A549 (cell line): ENCODE data around the gene MAGED2. TPM values are rescaled to one million over a fixed set of nuclear protein-coding genes. Genes with fewer than 3 reads are reported as not detected.

Experiments
- ATAC-seq, 2 experiments: fragments of 200-7000 bp in 1 of 2; fragments of >200 bp in 1 of 2; cut with Nextera tagmentation in 1 of 2; cut with Tn5 transposase in 1 of 2; 3 replicates each; pipeline versions ENCODE4 v1.8.0 to v1.9.1; 2018 to 2020; ENCODE audit warnings: mild to moderate bottlenecking in 1 of 2, moderate library complexity in 1 of 2
- CTCF ChIA-PET: fragments of 300-600 bp; sonication (Branson Sonifier 250); formaldehyde crosslinking; extraction: SDS; loops from one replicate; lab custom pipeline; 2021; ENCODE audit warnings: antibody characterized with exemption, inconsistent platforms; lab: Yijun Ruan, JAX
- POLR2A ChIA-PET: fragments of 350-600 bp; formaldehyde crosslinking; extraction: SDS; loops from one replicate; lab custom pipeline; 2021; ENCODE audit warnings: antibody characterized with exemption, inconsistent platforms; lab: Yijun Ruan, JAX
- DNase-seq, 2 experiments: peaks; one replicate each; pipeline versions ENCODE4 v3.0.0 to v3.0.0-alpha.2; 2011 to 2016; ENCODE audit warnings: low read depth in 1 of 2, low spot score in 1 of 2
- FAIRE-seq: peaks from 2 replicates; lab custom pipeline; 2011; peaks lifted over from hg19 to GRCh38; lab: Jason Lieb, UNC
- H3K27ac ChIP-seq, 2 experiments: fragments of >200 bp; sonication (Bioruptor Twin); formaldehyde crosslinking; 3 replicates each; pipeline ENCODE4 v1.5.1; 2016 to 2017
- H3K4me1 ChIP-seq: fragments of >200 bp; sonication (Bioruptor Twin); formaldehyde crosslinking; 3 replicates; pipeline ENCODE4 v1.6.1; 2016
- H3K4me2 ChIP-seq: fragments of >200 bp; sonication (Bioruptor Twin); formaldehyde crosslinking; 3 replicates; pipeline ENCODE4 v1.6.1; 2016
- H3K4me3 ChIP-seq: fragments of >200 bp; sonication (Bioruptor Twin); formaldehyde crosslinking; 3 replicates; pipeline ENCODE4 v1.5.1; 2016
- H3K9me3 ChIP-seq: fragments of >200 bp; sonication (Bioruptor Twin); formaldehyde crosslinking; 3 replicates; pipeline ENCODE4 v1.6.1; 2016
- BHLHE40 ChIP-seq: IDR thresholded peaks from 2 replicates; pipeline ENCODE4 v1.6.1; 2012; ENCODE audit warnings: low read depth, low read length, inconsistent platforms
- CBX2 ChIP-seq: fragments of 200-600 bp; sonication (generic); IDR thresholded peaks from 2 replicates; pipeline ENCODE4 v1.6.1; 2016; ENCODE audit warnings: low read depth, mild to moderate bottlenecking, borderline replicate concordance
- CEBPB ChIP-seq, 2 experiments: fragments of >200 bp in 1 of 2; sonication (Bioruptor Twin) in 1 of 2; formaldehyde crosslinking in 1 of 2; IDR thresholded peaks; 2 replicates each; pipeline ENCODE4 v1.6.1; 2012 to 2016
- CHD2 ChIP-seq: fragments of 150-350 bp; IDR thresholded peaks from 2 replicates; pipeline ENCODE4 v1.6.1; 2014; ENCODE audit warnings: low read length; ENCODE audit not compliant: partially characterized antibody
- EHF ChIP-seq: fragments of 250-450 bp; sonication (Bioruptor Pico); IDR thresholded peaks from 2 replicates; pipeline ENCODE4 v1.5.0; 2020; ENCODE audit warnings: mild to moderate bottlenecking
- EHMT2 ChIP-seq: fragments of 200-600 bp; sonication (generic); IDR thresholded peaks from 2 replicates; pipeline ENCODE4 v1.6.1; 2016; ENCODE audit warnings: antibody characterized with exemption, low read depth, mild to moderate bottlenecking, moderate library complexity
- EP300 ChIP-seq, 2 experiments: fragments of >200 bp; sonication (Bioruptor Twin); formaldehyde crosslinking; IDR thresholded peaks; 2 replicates in 1 of 2; 3 replicates in 1 of 2; pipeline ENCODE4 v1.6.1; 2016 to 2017
- GATA3 ChIP-seq: IDR thresholded peaks from 2 replicates; pipeline ENCODE4 v1.6.1; 2012; ENCODE audit warnings: borderline replicate concordance
- HEYL ChIP-seq: fragments of 250-450 bp; sonication (Bioruptor Pico); IDR thresholded peaks from 2 replicates; pipeline ENCODE4 v1.8.0; 2021; ENCODE audit warnings: mild to moderate bottlenecking, moderate library complexity
- HOXB13 ChIP-seq: fragments of 250-450 bp; sonication (Bioruptor Pico); IDR thresholded peaks from 2 replicates; pipeline ENCODE4 v1.5.0; 2020; ENCODE audit warnings: low read depth, mild to moderate bottlenecking, moderate library complexity
- HOXB5 ChIP-seq: fragments of 250-450 bp; sonication (Bioruptor Pico); IDR thresholded peaks from 2 replicates; pipeline ENCODE4 v1.5.0; 2020; ENCODE audit warnings: mild to moderate bottlenecking, moderate library complexity
- KDM1A ChIP-seq: fragments of 200-600 bp; sonication (generic); IDR thresholded peaks from 2 replicates; pipeline ENCODE4 v1.6.1; 2016; ENCODE audit warnings: low read depth, mild to moderate bottlenecking
- KDM5A ChIP-seq: fragments of 200-600 bp; sonication (generic); IDR thresholded peaks from 2 replicates; pipeline ENCODE4 v1.6.1; 2016; ENCODE audit warnings: antibody characterized with exemption, mild to moderate bottlenecking
- MAFK ChIP-seq: fragments of 450-650 bp; IDR thresholded peaks from 2 replicates; pipeline ENCODE4 v1.6.1; 2014; ENCODE audit not compliant: partially characterized antibody
- NPAS2 ChIP-seq: fragments of 250-450 bp; sonication (Bioruptor Pico); IDR thresholded peaks from 2 replicates; pipeline ENCODE4 v1.8.0; 2022; ENCODE audit warnings: mild to moderate bottlenecking, moderate library complexity, borderline replicate concordance
- POLR2A ChIP-seq: IDR thresholded peaks from 2 replicates; pipeline ENCODE4 v1.6.1; 2012; ENCODE audit warnings: mild to moderate bottlenecking, low read length
- POLR2AphosphoS2 ChIP-seq: conservative IDR thresholded peaks from 2 replicates; pipeline ENCODE4 v1.6.1; 2012; ENCODE audit warnings: low read length, improper control_type of control experiment, inconsistent platforms
- RAD21 ChIP-seq, 2 experiments: fragments of >200 bp in 1 of 2; sonication (Bioruptor Twin) in 1 of 2; formaldehyde crosslinking in 1 of 2; IDR thresholded peaks in 1 of 2; conservative IDR thresholded peaks in 1 of 2; 2 replicates in 1 of 2; 3 replicates in 1 of 2; pipeline ENCODE4 v1.6.1; 2012 to 2018; ENCODE audit warnings: inconsistent platforms in 1 of 2
- RCOR1 ChIP-seq: fragments of 150-350 bp; IDR thresholded peaks from 2 replicates; pipeline ENCODE4 v1.6.1; 2014; ENCODE audit warnings: antibody characterized with exemption, low read length, low read depth
- RNF2 ChIP-seq: fragments of 200-600 bp; sonication (generic); IDR thresholded peaks from 2 replicates; pipeline ENCODE4 v1.6.1; 2016; ENCODE audit warnings: low read depth, mild to moderate bottlenecking, antibody characterized with exemption, moderate library complexity, borderline replicate concordance
- SREBF2 ChIP-seq: fragments of 450-650 bp; IDR thresholded peaks from 2 replicates; pipeline ENCODE4 v1.6.1; 2014; ENCODE audit warnings: mild to moderate bottlenecking, moderate library complexity
- TP53 ChIP-seq: fragments of 250-450 bp; sonication (Bioruptor Pico); IDR thresholded peaks from 2 replicates; pipeline ENCODE4 v1.5.0; 2021; ENCODE audit warnings: mild to moderate bottlenecking, moderate library complexity
- ZNF302 ChIP-seq: fragments of 250-450 bp; sonication (Bioruptor Pico); IDR thresholded peaks from 2 replicates; pipeline ENCODE4 v1.9.0; 2021; ENCODE audit warnings: inconsistent platforms, mild to moderate bottlenecking, moderate library complexity
- WGBS: methylation state at CpG from one replicate; pipeline ENCODE4 v1.1.6; 2017; ENCODE audit errors: missing lambda C conversion rate; 5-methylcytosine and 5-hydroxymethylcytosine counted together
- polyA plus RNA-seq, 4 experiments: library from polyadenylated mRNA; depleted of rRNA in 3 of 4; stranded (reverse); fragments of >200 nt; fragmentation: RNase III in 1 of 4; extraction: RNeasy Plus Mini Kit Qiagen cat#74134 plus additional on column Dnase treatment in 1 of 4; gene quantifications; 2 replicates in 3 of 4; 3 replicates in 1 of 4; pipeline ENCODE4 v1.2.3, GENCODE V29; 2011 to 2017
- TF ChIP-seq, protein P1 (sequence below): fragments of 250-450 bp; sonication (Bioruptor Pico); IDR thresholded peaks from 2 replicates; pipeline ENCODE4 v1.5.0; 2021; ENCODE audit warnings: mild to moderate bottlenecking, moderate library complexity, borderline replicate concordance
- TF ChIP-seq, protein P2 (sequence below): IDR thresholded peaks from 2 replicates; pipeline ENCODE4 v1.6.1; 2012; ENCODE audit warnings: low read depth, borderline replicate concordance
- TF ChIP-seq, protein P3 (sequence below): fragments of >200 bp; sonication (Bioruptor Twin); formaldehyde crosslinking; IDR thresholded peaks from 2 replicates; pipeline ENCODE4 v1.6.1; 2016

MAGED2 gene
- polyA plus RNA-seq, 2 of the 4 experiments (the other 2 are of a cell fraction): 79.9 to 109 TPM

DNA sequence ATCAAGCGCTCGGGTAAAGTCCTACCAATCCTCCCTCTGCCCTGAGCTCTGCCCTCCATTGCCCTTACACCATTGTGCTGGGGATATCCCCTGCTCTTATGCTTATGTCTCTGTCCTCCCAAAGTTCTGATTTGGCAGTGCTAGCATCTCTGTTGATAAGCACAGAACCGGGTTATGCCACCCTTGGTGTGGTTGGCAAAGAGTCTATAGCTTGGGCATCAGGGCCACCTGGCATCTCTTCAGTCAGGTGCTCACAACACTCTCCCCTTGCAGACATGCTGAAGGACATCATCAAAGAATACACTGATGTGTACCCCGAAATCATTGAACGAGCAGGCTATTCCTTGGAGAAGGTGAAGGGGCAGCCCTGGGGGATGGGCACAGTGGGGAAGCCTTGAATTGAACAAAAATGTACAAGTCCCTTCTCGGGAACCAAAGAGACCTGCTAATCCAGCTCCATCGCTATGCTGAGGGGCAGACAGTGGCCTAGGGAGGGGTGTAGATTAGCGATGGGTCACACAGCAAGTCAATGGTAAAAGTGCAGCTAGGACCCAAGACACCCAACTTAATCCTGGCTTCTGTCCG, 3.8 kb downstream of the MAGED2 start:
- no peak overlapping the region for H3K4me3 ChIP-seq
- POLR2A ChIA-PET: no interaction called here
- ATAC-seq (no peak), DNase-seq (no peak), FAIRE-seq (no peak)
- H3K4me2 ChIP-seq: no peak overlapping the region
- CTCF ChIA-PET: interaction anchor here (3.8 kb wide), 1 partner anchor 171 kb away, joined by 11 read pairs; no protein-coding TSS in a partner anchor
- H3K27ac ChIP-seq: no peak overlapping the region
- TF ChIP-seq EHF (CRISPR knock-in tag) (no peak), KDM1A (no peak), KDM5A (no peak), HEYL (no peak)
- no peaks in the 10 kb centered on the region for H3K9me3 ChIP-seq
- peaks cover 9% of the 10 kb centered on the region; the same call in 2 of the 3 replicates for H3K4me1 ChIP-seq
- 87% methylated on average over 8 of the region's 9 CpGs for WGBS

DNA sequence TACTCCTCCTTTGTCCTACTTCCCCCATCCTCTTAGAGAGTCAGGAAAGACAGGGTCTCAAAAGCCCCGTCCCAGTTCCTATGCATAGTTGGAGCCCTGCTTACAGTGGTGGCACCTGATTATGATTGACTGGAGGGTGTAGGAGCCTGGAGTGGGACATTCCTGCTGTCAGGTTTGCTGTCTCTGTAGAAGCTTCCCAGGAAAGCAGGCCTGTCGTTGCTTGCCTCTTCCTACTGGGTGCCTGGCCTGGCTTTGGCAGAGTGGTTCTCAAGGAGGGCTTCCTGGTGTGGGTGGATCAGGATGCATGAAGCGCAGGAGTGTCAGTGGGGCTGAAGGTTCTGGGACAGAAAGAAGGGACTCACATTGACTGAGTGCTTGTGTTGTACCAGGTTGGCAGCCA, 4.8 kb downstream of the MAGED2 start:
- no peak overlapping the region for H3K4me3 ChIP-seq
- POLR2A ChIA-PET: no interaction called here
- no peak for FAIRE-seq
- 71% methylated on average over 1 of the region's 3 CpGs for WGBS
- no peak for TF ChIP-seq HOXB5 (CRISPR knock-in tag)
- TF ChIP-seq, all 56 proteins: peak for 0
- DNase-seq (no peak), ATAC-seq (no peak)
- H3K4me1 ChIP-seq: peaks cover 9% of the 10 kb centered on the region; the same call in 2 of the 3 replicates
- no peak overlapping the region for H3K4me2 ChIP-seq
- CTCF ChIA-PET: interaction anchor here (3.8 kb wide), 1 partner anchor 172 kb away, joined by 11 read pairs; no protein-coding TSS in a partner anchor
- H3K27ac ChIP-seq: no peak overlapping the region
- no peaks in the 10 kb centered on the region for H3K9me3 ChIP-seq

DNA sequence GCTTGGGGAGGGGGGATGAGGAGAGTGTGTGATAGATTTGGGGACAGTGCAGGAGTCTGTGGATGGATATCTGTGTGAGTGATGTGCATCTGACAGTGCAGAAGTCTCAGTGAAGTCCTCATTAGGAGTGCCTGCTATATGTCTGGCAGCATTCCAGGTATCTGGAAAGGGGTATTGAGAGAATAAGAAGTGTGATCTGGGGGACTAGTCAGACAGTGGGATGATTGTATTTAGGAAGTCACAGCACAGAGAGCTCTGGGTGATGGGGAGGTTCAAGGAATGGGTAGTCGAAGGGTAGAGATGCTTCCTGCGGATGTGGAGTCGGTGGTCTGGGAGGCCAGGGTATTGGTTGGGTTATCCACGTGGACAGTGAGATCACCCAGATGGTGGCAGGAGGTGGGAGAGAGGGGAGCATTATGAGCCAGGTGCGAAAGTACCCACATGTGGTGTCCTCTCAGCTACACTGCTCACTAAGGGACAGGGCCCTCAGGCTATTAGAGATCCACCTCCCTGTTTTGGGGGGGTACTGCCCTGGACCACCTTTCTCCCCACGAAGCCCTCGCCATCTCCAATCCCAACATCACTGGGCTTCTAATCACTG, 9.8 kb downstream of the MAGED2 start:
- 76% methylated on average over 6 of the region's 7 CpGs for WGBS
- Histone ChIP-seq H3K4me3 (no peak overlapping the region), H3K4me2 (no peak overlapping the region), H3K27ac (no peak overlapping the region), H3K9me3 (no peaks in the 10 kb centered on the region), H3K4me1 (no peaks in the 10 kb centered on the region)
- TF ChIP-seq ZNF302 (CRISPR knock-in tag): no peak
- TF ChIP-seq SREBF2: no peak
- no peak for TF ChIP-seq TP53 (CRISPR knock-in tag)
- TF ChIP-seq POLR2A: no peak
- no peak for TF ChIP-seq HOXB13 (CRISPR knock-in tag)
- no peak for TF ChIP-seq EP300 (IDR thresholded peaks at IDR 0.05)
- no peak for TF ChIP-seq NPAS2 (CRISPR knock-in tag)
- TF ChIP-seq RAD21 (conservative IDR thresholded peaks at IDR 0.05 in 1 of 2, IDR thresholded peaks at IDR 0.05 in 1 of 2): no peak
- no peak for TF ChIP-seq EHF (CRISPR knock-in tag)
- TF ChIP-seq EHMT2: no peak
- TF ChIP-seq, protein P1, sequence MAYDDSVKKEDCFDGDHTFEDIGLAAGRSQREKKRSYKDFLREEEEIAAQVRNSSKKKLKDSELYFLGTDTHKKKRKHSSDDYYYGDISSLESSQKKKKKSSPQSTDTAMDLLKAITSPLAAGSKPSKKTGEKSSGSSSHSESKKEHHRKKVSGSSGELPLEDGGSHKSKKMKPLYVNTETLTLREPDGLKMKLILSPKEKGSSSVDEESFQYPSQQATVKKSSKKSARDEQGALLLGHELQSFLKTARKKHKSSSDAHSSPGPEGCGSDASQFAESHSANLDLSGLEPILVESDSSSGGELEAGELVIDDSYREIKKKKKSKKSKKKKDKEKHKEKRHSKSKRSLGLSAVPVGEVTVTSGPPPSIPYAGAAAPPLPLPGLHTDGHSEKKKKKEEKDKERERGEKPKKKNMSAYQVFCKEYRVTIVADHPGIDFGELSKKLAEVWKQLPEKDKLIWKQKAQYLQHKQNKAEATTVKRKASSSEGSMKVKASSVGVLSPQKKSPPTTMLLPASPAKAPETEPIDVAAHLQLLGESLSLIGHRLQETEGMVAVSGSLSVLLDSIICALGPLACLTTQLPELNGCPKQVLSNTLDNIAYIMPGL (CRISPR knock-in tag): no peak
- TF ChIP-seq BHLHE40: no peak
- no peak for TF ChIP-seq GATA3
- TF ChIP-seq CEBPB (IDR thresholded peaks at IDR 0.05): no peak
- TF ChIP-seq KDM5A: no peak
- no peak for TF ChIP-seq RNF2
- ChIA-PET POLR2A (no interaction called here), CTCF (no interaction called here)
- ATAC-seq: no peak
- FAIRE-seq: no peak
- DNase-seq: no peak

DNA sequence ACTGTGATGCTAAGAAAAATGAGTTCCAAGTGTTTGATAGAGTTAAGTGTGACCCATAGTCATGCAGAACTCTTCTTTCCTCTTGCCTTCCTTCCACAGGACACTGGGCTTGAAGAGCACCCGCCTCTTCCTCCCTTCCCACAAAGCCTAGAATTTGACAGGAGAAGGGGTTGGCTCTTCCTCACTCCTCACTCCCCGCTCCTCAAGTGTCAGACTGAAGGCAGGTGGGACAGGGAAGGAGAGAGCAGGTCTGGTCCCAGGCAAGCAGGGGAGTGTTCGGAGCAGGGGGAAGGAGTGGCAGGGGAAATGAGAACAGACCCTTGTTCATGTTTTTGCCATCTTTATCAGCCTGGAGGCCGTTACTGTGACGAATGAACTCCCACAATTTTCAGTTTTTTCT, 10.7 kb downstream of the MAGED2 start:
- Histone ChIP-seq H3K4me1 (no peaks in the 10 kb centered on the region), H3K27ac (no peak overlapping the region), H3K4me3 (no peak overlapping the region), H3K9me3 (no peaks in the 10 kb centered on the region), H3K4me2 (no peak overlapping the region)
- ChIA-PET POLR2A (no interaction called here), CTCF (no interaction called here)
- TF ChIP-seq, protein P2, sequence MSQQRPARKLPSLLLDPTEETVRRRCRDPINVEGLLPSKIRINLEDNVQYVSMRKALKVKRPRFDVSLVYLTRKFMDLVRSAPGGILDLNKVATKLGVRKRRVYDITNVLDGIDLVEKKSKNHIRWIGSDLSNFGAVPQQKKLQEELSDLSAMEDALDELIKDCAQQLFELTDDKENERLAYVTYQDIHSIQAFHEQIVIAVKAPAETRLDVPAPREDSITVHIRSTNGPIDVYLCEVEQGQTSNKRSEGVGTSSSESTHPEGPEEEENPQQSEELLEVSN: no peak
- TF ChIP-seq MAFK: no peak
- TF ChIP-seq RCOR1: no peak
- no peak for TF ChIP-seq SREBF2
- TF ChIP-seq EP300 (IDR thresholded peaks at IDR 0.05): no peak
- TF ChIP-seq RNF2: no peak
- TF ChIP-seq, protein P3, sequence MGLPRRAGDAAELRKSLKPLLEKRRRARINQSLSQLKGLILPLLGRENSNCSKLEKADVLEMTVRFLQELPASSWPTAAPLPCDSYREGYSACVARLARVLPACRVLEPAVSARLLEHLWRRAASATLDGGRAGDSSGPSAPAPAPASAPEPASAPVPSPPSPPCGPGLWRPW: no peak
- TF ChIP-seq POLR2AphosphoS2: no peak
- no peak for TF ChIP-seq EHF (CRISPR knock-in tag)
- TF ChIP-seq CBX2: no peak
- TF ChIP-seq CHD2: no peak
- WGBS: 50% methylated on average over 5 of the region's 5 CpGs
- no peak for FAIRE-seq
- ATAC-seq: no peak; a peak in 1 of 6 replicates
- DNase-seq: no peak
